Gastrocnemius medialis (tissue), 4 donors: ENCODE data around the gene NUP54. TPM values are rescaled to one million over a fixed set of nuclear protein-coding genes. Genes with fewer than 3 reads are reported as not detected.

Experiments used
- ATAC-seq, 2 donors: fragments of 150-250 bp; one replicate each; pipeline ENCODE4 v1.9.1; 2016
- DNase-seq, 2 donors: peaks; one replicate each; pipeline ENCODE4 v3.0.0-alpha.2; 2019
- H3K27ac ChIP-seq, 4 donors: fragments of 200-600 bp; sonication (generic); 1 replicate in 1 of 4; 2 replicates in 3 of 4; pipeline ENCODE4 v1.5.1; 2016 to 2018; ENCODE audit warnings: mild to moderate bottlenecking in 2 of 4, moderate library complexity in 1 of 4
- H3K27me3 ChIP-seq, 3 donors: fragments of 200-600 bp; sonication (generic) in 2 of 3; 1 replicate in 1 of 3; 2 replicates in 2 of 3; pipeline versions ENCODE4 v1.5.1 to v1.6.0; 2016 to 2019; ENCODE audit warnings: mild to moderate bottlenecking in 1 of 3, moderate library complexity in 1 of 3
- H3K36me3 ChIP-seq, 2 donors: fragments of 200-600 bp; sonication (generic) in 1 of 2; one replicate each; pipeline ENCODE4 v1.5.1; 2017 to 2018
- H3K4me1 ChIP-seq, 2 donors: fragments of 200-600 bp; sonication (generic) in 1 of 2; one replicate each; pipeline ENCODE4 v1.5.1; 2016 to 2017; ENCODE audit warnings: mild to moderate bottlenecking in 2 of 2
- H3K4me3 ChIP-seq, 4 donors: fragments of 200-600 bp; sonication (generic) in 3 of 4; 1 replicate in 1 of 4; 2 replicates in 3 of 4; pipeline ENCODE4 v1.5.1; 2016 to 2019; ENCODE audit warnings: mild to moderate bottlenecking in 2 of 4
- H3K9me3 ChIP-seq, 3 donors: fragments of 200-600 bp; sonication (generic) in 2 of 3; 1 replicate in 1 of 3; 2 replicates in 2 of 3; pipeline ENCODE4 v1.5.1; 2016 to 2019
- CTCF ChIP-seq, 5 experiments: fragments of 450-650 bp in 3 of 5; fragments of 200-600 bp in 2 of 5; sonication (generic) in 2 of 5; IDR thresholded peaks in 4 of 5; conservative IDR thresholded peaks in 1 of 5; 1 replicate in 4 of 5; 2 replicates in 1 of 5; pipeline ENCODE4 v1.5.1; 2016 to 2019; ENCODE audit warnings: antibody characterized with exemption in 5 of 5, mild to moderate bottlenecking in 3 of 5, moderate library complexity in 3 of 5
- POLR2A ChIP-seq, 2 donors: fragments of 450-650 bp; IDR thresholded peaks; one replicate each; pipeline ENCODE4 v1.6.1; 2017; ENCODE audit warnings: antibody characterized with exemption in 2 of 2, mild to moderate bottlenecking in 2 of 2, moderate library complexity in 2 of 2
- in situ Hi-C, 4 donors: fragments of 200-750 bp; cut with MboI; loops; one replicate each; pipeline versions ENCODE4 v1.15.0 to v1.8.0; 2017; ENCODE audit warnings: low sequenced_read_pairs in 4 of 4
- intact Hi-C: fragments of 100-400 bp; cut with DNase I; formaldehyde crosslinking; loops from one replicate; pipeline ENCODE4 v1.15.1; 2023; ENCODE audit warnings: low total_unique reads
- total RNA-seq, 4 donors: library from RNA; depleted of rRNA; stranded (reverse); fragments of >200 nt; gene quantifications; one replicate each; pipeline versions ENCODE4 v1.1.0 to v1.2.3, GENCODE V29; 2016

NUP54 gene
- total RNA-seq, 4 donors from 2014 or later, result 15.7 to 22.8 (median 20.0) TPM

GRCh38 chr4:76175336-76175735, 27.1 kb upstream of the NUP54 start:
- Histone ChIP-seq H3K4me3 (no peak overlapping the region), H3K27ac (no peak overlapping the region), H3K36me3 (peaks cover 3 to 70% of the 10 kb centered on the region in 2 donors), H3K9me3 (no peaks in the 10 kb centered on the region), H3K4me1 (peaks cover 15 to 17% of the 10 kb centered on the region in 2 donors), H3K27me3 (no peaks in the 10 kb centered on the region)
- no peak for ATAC-seq
- TF ChIP-seq CTCF (IDR thresholded peaks at IDR 0.05 in 4 of 5, conservative IDR thresholded peaks at IDR 0.05 in 1 of 5) (no peak), POLR2A (IDR thresholded peaks at IDR 0.05) (no peak)
- intact Hi-C loops, result no loop called here
- in situ Hi-C loops, result loop anchor here (5.0 to 25.0 kb wide), 4 partner anchors 137 to 787 kb away; partner anchors contain the start of gene STBD1 (in 3 of the 4)
- no peak for DNase-seq

GRCh38 chr4:76174216-76174615, 26.0 kb upstream of the NUP54 start:
- in situ Hi-C loops, result loop anchor here in 1 of 4 donors (10.0 kb wide), 1 partner anchor 331 kb away; no protein-coding TSS in a partner anchor
- ATAC-seq (no peak), DNase-seq (no peak)
- Histone ChIP-seq H3K27me3 (no peaks in the 10 kb centered on the region), H3K4me1 (peaks cover 15 to 17% of the 10 kb centered on the region in 2 donors), H3K36me3 (peaks cover 3 to 77% of the 10 kb centered on the region in 2 donors), H3K4me3 (no peak overlapping the region), H3K27ac (no peak overlapping the region), H3K9me3 (no peaks in the 10 kb centered on the region)
- intact Hi-C loops, result no loop called here
- TF ChIP-seq CTCF (IDR thresholded peaks at IDR 0.05 in 4 of 5, conservative IDR thresholded peaks at IDR 0.05 in 1 of 5) (no peak), POLR2A (IDR thresholded peaks at IDR 0.05) (no peak)

- Histone ChIP-seq H3K4me1 (no peaks in the 10 kb centered on the region), H3K4me3 (no peak overlapping the region), H3K36me3 (peaks cover 0 to 97% of the 10 kb centered on the region in 2 donors), H3K27me3 (no peaks in the 10 kb centered on the region), H3K27ac (no peak overlapping the region), H3K9me3 (no peaks in the 10 kb centered on the region)
- no peak for ATAC-seq
- in situ Hi-C loops (no loop called here), intact Hi-C loops (no loop called here)
- TF ChIP-seq CTCF (IDR thresholded peaks at IDR 0.05 in 4 of 5, conservative IDR thresholded peaks at IDR 0.05 in 1 of 5) (no peak), POLR2A (IDR thresholded peaks at IDR 0.05) (no peak)
- DNase-seq, result no peak
Observed at GRCh38 chr4:76168688-76169087, 20.5 kb upstream of the NUP54 start.

- Histone ChIP-seq H3K27me3 (no peaks in the 10 kb centered on the region), H3K36me3 (peaks cover 0 to 97% of the 10 kb centered on the region in 2 donors), H3K4me3 (no peak overlapping the region), H3K27ac (no peak overlapping the region), H3K9me3 (no peaks in the 10 kb centered on the region), H3K4me1 (no peaks in the 10 kb centered on the region)
- intact Hi-C loops (no loop called here), in situ Hi-C loops (no loop called here)
- ATAC-seq (peak; percentile 70 to 77), DNase-seq (no peak)
- TF ChIP-seq CTCF (IDR thresholded peaks at IDR 0.05 in 4 of 5, conservative IDR thresholded peaks at IDR 0.05 in 1 of 5) (no peak), POLR2A (IDR thresholded peaks at IDR 0.05) (no peak)
Observed at GRCh38 chr4:76166480-76166879, 18.3 kb upstream of the NUP54 start.

- Histone ChIP-seq H3K4me1 (no peaks in the 10 kb centered on the region), H3K4me3 (no peak overlapping the region), H3K27ac (no peak overlapping the region), H3K27me3 (no peaks in the 10 kb centered on the region), H3K9me3 (no peaks in the 10 kb centered on the region), H3K36me3 (peaks cover 3 to 78% of the 10 kb centered on the region in 2 donors)
- in situ Hi-C loops, result no loop called here
- intact Hi-C loops, result no loop called here
- DNase-seq, result no peak
- ATAC-seq, result no peak
- TF ChIP-seq CTCF (IDR thresholded peaks at IDR 0.05 in 4 of 5, conservative IDR thresholded peaks at IDR 0.05 in 1 of 5) (no peak), POLR2A (IDR thresholded peaks at IDR 0.05) (no peak)
Observed at GRCh38 chr4:76160355-76160754, 12.2 kb upstream of the NUP54 start.
